ENCODE results near the gene BAD. TPM values are rescaled to one million over a fixed set of nuclear protein-coding genes. Genes with fewer than 3 reads are reported as not detected.

The BAD gene
- total and polyA plus RNA-seq, 4 donors, result 16.0 to 39.5 (median 30.2) TPM

- peaks cover 8 to 24% (median 17%) of the 10 kb centered on the region in 4 donors for H3K4me1 ChIP-seq (ENCODE audit: control insufficient read depth in 4 of 4, insufficient read depth in 4 of 4, low read length in 3 of 4)
- no peak overlapping the region for H3K27ac ChIP-seq (ENCODE audit: low read depth in 1 of 2, low read length in 2 of 2)
- no peaks in the 10 kb centered on the region for H3K36me3 ChIP-seq (ENCODE audit: control insufficient read depth in 4 of 4, insufficient read depth in 3 of 4, low read depth in 1 of 4, low read length in 3 of 4)
- 35% methylated on average over 18 of the region's 18 CpGs for WGBS
- no peak for DNase-seq (ENCODE audit: low spot score)
- H3K27me3 ChIP-seq (ENCODE audit: control insufficient read depth in 4 of 4, insufficient read depth in 4 of 4, low read length in 3 of 4), result peaks cover 3 to 24% (median 9%) of the 10 kb centered on the region in 4 donors
- H3K4me3 ChIP-seq (ENCODE audit: low read depth in 1 of 3, low read length in 3 of 3), result no peak overlapping the region
- H3K9ac ChIP-seq (ENCODE audit: low read depth in 1 of 2, low read length in 2 of 2), result no peak overlapping the region
- H3K9me3 ChIP-seq (ENCODE audit: control insufficient read depth in 4 of 4, low read length in 3 of 4), result no peaks in the 10 kb centered on the region
- no peak for TF ChIP-seq MAX (IDR thresholded peaks at IDR 0.05)
- TF ChIP-seq EGR1 (IDR thresholded peaks at IDR 0.05; ENCODE audit: low read depth in 2 of 2), result no peak
- no peak for TF ChIP-seq ATF3 (IDR thresholded peaks at IDR 0.05)
- TF ChIP-seq FOXA2 (IDR thresholded peaks at IDR 0.05), result no peak
- no peak for TF ChIP-seq ZBTB33 (IDR thresholded peaks at IDR 0.05)
- TF ChIP-seq REST (IDR thresholded peaks at IDR 0.05), result no peak
- TF ChIP-seq SP1 (IDR thresholded peaks at IDR 0.05), result no peak
- TF ChIP-seq NR2F2 (IDR thresholded peaks at IDR 0.05), result no peak
- no peak for TF ChIP-seq HNF4G (IDR thresholded peaks at IDR 0.05)
- no peak for TF ChIP-seq RXRA (IDR thresholded peaks at IDR 0.05)
- TF ChIP-seq HNF4A (conservative IDR thresholded peaks at IDR 0.05), result no peak
- no peak for TF ChIP-seq JUND (IDR thresholded peaks at IDR 0.05)
- TF ChIP-seq YY1 (IDR thresholded peaks at IDR 0.05), result no peak
- TF ChIP-seq FOXA1 (IDR thresholded peaks at IDR 0.05), result no peak
- no peak for TF ChIP-seq CTCF (IDR thresholded peaks at IDR 0.05; ENCODE audit: low read depth, low read length, missing input control)
- no peak for TF ChIP-seq TAF1 (conservative IDR thresholded peaks at IDR 0.05)
- TF ChIP-seq GABPA (IDR thresholded peaks at IDR 0.05 in 1 of 2, conservative IDR thresholded peaks at IDR 0.05 in 1 of 2), result no peak
- TF ChIP-seq RAD21 (IDR thresholded peaks at IDR 0.05), result no peak
These were observed 13.4 kb upstream of the BAD start for GRCh38 chr11:64297699-64298358.
